Ureter (tissue), 1 donor: ENCODE measurements around the gene TLR1. TPM values are rescaled to one million over a fixed set of nuclear protein-coding genes. Genes with fewer than 3 reads are reported as not detected.
"Not testable (repeated sequence)": the region's sequence is repeated elsewhere in the genome, so short reads cannot be mapped to it uniquely, and the experiment has no call there.

ENCODE experiments used
- DNase-seq: peaks from one replicate; pipeline ENCODE4 v3.0.0-alpha.2; 2020; ENCODE audit warnings: low spot score
- total RNA-seq: library from RNA; stranded (reverse); gene quantifications from one replicate; pipeline ENCODE4 v1.2.4, GENCODE V29; 2023
- donor health status: DM: yes; HTN: yes; CAD: no.

Gene TLR1
- total RNA-seq, 1 donor from 2014 or later: 4.0 TPM

DNA sequence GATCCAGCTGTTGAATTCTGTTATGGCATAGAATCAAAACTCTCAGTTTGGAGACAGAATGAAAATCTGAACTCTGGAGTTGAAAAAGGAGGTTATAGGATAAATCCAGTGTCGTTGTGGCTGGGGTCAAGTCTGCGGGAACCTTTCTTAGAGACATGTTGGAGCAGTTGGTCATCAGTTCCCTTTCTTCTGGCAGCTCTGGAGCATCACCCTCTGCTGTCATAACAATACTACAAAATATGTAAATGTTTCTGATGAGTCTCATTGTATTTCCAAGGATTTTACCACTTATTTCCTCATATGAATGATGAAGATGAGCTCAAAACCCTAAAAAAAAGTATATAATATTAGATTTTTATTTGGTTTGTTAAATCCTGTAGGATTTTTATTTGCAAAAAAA is 29.3 kb downstream of the TLR1 start:
- no peak for DNase-seq

DNA sequence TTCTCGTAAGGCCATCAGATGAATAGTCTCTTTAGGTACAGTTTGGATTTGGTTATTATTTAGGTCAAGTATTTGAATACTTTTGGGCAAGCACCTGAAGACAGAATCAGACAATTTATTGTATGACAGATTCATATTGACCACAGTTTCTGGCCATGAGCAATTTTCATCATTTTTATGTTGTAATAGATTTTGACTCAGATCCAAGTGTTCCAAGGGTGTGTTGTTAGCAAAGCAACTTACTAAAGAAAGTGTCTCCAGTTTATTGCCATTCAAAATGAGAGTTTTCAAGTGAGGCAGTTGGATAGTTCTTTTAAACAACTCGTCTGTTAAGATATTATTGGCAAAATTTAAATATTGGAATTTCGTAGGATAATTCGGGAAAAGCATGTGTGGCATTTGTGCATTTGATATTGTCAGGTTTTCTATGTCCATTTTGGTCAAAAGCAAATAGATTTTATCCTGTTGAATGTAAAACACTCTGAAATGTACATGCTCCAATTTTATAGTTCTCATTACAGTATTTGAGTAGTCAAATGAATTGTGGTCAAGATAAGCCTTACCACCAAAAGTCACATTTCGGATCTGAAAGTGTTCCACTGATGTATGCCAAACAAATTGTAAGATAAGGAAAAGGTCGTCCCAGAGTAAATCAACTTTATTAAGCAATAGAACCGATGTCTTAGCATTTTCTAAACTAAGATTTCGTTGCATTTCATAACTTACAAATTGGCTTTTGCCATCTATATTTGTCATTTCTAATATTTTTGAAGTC is 30.2 kb downstream of the TLR1 start:
- no peak for DNase-seq

DNA sequence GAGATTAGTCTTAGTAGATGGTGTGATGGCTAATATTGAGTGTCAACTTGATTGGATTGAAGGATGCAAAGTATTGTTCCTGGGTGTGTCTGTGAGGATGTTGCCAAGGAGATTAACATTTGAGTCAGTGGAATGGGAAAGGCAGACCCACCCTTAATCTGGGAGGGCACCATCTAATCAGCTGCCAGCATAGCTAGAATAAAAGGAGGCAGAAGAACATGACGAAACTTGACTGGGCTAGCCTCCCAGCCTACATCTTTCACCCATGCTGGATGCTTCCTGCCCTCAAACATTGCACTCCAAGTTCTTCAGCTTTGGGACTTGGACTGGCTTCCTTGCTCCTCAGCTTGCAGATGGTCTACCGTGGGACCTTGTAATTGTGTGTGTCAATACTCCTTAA is 34.3 kb downstream of the TLR1 start:
- not testable (repeated sequence) for DNase-seq

DNA sequence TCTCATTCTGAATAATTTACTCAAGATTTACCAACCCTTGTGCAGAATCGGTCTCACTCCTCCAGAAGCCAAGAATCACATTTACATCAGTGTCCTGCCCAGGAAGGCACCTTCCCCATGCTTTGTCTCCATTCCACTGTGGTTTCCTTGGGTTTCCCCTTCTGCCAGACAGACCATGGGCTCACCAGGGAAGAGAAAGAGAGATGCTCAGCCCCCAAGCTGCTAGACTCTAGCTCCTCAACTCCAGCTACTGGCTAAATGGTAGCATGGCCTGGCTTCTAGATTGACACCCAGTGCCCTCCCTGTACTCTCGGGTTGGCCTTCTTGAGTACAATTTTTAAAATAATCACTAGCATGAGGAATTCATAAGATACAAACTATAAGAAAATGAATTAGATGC is 34.7 kb downstream of the TLR1 start:
- DNase-seq: no peak

DNA sequence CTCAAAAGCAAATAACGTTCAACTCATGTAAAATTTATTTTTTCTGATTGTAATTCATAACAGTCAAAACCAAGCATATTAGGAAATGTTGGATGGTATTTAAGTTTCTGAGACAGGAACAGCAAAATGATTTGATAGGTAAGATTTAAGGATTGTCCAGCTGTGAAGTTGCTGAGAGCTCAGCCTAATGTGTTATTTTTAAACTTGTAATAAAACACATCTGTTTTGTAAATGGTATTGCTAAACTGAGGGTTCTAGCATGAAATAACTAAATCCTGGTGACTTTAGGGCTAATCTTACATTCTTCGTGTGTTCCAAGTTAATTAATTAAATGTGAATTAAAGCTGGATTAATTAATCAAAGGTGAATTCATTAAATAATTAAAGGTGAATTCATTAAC is 35.1 kb downstream of the TLR1 start:
- no peak for DNase-seq

DNA sequence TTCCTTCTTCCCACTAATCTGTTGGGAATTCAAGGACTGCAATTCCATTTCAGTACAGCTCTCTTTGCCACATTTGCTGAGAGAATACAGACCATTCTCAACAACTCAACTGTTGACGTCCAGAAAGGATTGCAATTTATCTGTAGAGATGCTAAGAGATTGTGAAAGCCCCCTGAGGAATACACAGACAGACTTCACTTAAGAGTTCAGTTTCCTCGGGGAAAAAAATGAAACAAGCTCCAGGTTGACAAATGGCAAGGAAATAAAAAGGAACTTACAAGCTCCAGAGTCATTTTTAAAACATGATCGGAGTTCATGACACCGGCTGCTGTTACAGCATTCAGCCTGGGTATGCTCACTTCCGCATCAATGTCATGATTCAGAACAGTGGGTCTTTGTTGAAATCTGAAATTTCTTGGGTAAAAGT is 35.6 kb downstream of the TLR1 start:
- no peak for DNase-seq

DNA sequence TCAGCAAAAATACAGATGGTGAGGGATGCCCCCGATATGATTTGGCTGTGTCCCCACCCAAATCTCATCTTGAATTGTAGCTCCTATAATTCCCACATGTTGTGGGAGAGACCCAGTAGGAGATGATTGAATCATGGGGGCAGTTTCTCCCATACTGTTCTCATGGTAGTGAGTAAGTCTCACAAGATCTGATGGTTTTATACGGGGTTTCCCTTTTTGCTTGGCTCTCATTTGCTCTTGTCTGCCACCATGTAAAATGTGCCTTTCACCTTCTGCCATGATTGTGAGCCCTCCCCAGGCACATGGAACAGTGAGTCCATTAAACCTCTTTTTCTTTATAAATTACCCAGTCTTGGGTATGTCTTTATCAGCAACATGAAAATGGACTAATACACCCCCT is 37.7 kb downstream of the TLR1 start:
- DNase-seq: not testable (repeated sequence)

DNA sequence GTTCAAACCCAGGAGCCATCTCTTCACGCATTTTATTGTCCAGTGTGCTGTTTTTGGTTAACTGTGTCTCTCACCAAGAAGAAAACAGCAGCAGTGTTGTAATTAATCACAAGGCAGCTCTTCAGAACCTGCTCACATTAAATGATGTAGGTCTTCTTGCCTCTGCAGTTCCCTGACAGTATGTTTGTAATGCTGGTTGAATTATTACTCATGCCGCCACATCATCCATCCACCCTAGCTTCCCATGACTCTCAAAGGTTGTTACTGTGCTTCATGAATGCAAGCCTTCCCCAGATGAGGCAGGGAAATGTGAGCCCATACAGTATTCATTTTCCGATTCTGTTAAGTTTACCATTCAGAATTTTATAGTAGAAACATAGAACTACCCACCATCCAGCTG is 39.2 kb downstream of the TLR1 start:
- no peak for DNase-seq

DNA sequence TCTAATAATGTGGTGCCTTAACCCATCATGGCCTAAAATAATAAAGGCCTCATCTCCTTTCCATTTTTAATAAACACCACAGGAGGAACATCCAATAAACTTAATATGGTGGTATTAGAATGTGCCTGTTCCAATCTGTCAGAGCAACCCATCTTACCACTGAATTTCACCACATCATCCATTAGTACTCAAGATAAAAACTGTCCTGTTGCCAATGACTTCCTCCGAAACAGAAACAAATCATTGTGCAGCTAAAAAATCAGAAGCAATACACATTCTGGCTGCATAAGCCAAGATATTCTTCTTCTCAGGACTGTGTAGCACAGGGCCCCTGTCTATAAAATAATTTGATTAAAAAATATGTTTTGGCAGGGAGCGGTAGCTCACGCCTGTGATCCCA is 40.3 kb downstream of the TLR1 start:
- DNase-seq: no peak

DNA sequence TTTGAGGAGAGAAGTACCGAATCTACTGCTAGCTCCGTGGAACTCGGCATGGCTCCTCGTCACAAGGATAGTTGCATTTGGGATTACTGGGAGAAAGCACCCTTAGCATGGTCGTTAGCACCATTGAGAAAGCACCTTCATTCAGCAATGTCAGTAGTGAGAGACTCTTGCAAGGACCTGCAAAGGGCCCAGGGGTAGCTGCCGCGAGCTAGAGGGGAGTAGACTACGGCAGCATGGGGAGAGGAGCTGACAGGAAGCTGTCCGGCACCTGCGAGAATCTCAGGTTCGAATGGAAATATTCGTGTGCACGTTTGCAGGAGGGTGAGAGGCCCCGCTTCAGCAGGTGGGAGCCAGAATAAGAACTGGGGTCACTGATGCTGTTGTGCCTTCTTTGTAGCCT is 42.0 kb downstream of the TLR1 start:
- no peak for DNase-seq

DNA sequence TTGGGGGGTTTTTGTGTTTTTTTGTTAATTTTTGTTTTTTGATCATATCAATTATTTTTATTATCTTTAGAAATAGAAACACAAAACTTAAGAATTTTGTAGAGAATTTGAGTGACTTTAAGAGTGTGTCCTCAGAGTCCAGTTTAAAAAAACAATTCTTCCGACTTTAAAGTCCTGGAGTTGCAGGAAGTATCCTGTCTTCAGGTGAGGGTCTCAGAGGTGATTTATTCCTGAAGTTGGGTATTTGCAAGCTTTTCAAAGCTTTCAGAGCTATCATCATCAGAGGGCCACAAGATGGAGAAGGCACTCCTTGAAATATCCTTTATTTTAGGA is 44.8 kb downstream of the TLR1 start:
- no peak for DNase-seq

DNA sequence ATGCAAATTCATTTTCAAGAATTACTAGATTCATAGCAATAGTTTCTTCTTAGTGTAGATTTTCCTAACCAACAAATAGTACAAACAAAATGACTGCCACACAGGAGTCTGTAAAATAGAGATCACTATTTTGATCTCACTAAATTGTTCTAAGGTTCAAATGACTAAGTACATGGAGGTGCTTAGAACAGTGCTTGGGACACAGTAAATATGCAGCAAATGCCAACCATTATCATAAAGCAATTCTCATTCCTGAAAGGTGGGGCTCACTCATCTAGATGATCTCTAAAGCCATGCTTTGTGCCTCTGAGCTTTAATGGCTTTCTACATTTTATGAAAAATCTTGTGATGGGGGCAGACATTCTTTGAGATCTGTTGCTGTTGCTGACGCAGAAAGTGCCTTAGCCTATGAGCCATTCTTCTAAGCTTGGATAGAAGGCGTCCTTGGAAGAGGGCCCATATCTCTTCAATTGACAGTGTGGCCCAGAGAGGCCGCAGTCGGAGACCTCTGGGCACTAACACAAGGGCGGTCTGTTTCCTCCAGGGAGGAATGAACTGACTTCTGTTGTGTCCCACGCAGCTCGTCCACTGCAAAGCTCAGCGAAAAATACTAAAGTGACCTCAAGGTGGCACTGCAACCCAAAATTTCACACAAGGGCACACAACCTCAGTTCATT is 45.3 kb downstream of the TLR1 start:
- DNase-seq: peak; percentile 68

DNA sequence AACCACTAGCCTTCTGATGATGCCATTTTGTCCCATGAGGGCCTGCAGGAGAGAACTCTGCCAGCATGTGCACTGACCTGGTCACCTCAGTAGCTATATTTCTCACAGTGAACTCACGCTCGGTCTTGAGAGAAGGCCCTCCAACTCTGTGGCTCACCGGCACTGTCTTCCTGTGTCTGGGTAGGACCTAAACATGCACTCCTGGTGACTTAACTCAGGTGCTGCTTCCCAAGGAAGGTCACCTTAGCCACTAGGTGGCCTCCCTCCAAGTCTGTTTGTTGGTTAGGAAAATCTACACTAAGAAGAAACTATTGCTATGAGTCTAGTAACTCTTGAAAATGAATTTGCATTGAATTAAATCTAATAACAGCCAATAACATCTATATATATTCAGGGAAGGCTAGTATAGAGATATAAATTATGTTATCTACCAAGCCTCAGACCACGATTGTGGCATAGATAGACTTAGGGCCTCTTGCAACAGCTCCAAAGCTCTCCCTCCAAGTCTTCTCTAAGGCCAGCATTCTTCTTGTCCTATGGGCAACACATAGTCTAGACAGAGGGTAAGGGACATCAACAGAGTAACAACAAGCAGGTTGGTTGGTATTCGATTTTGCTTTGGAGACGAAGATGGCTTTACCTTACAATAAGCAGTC is 46.5 kb downstream of the TLR1 start:
- no peak for DNase-seq

DNA sequence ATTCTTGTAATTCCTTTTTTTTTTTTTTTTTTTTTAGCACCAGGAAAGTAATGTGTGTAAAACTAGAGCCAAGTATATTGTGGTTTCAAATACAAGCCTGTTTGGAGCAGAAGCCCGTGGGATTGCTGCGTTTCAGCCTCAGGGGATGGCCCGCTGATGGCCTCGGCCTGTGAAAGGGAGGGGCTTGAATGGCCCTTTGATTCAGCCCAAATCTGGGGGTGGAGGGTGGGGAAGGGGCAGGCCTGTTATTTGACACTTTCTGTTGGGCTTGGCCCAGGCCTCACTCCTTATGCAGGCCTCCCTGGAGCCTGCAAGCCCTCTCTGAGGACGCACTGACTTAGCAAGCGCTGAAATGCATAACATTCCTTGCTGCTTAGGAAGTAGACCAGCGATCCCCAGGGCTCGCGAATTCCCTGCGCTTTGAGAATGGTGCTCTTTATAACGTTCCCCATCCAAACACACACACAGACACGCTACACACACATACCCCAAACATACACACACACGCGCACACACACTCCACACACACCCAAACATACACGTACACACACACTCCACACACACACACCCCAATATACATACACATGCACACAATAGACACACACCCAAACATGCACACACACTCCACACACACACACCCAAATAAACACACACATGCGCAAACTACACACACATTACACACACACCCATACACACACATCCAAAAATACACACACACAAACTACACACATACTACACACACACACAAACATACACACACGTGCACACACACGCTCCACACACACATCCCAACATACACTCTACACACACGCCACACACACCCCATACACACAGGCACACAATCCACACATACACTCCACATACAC is 51.4 kb downstream of the TLR1 start:
- DNase-seq: peak; percentile 80

DNA sequence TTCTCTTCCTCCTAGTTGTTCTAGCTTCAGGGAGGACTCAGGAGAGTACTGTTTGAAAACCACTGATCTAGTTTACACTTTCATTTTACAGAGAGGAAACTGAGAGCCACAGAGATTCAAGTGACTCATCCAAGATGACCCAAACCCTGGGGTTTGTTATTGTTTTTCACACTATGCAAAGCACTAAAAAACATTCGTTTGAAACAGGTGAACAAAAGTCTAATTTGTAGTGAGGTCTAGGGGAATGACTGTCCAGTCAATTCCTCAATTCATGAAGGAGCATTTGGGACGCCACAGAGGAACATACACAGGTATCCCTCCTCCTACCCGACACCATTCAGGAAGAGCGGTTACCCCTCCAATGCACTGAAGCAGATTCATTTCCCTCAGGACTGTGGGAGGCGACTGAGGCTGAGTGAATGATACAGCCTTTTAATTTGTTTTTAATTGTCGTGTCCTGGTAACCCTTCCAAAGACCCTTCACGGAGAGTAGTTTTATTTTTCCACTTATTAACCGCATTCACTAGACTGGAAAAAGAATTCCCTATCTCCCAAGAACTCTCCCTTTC is 52.1 kb downstream of the TLR1 start:
- DNase-seq: no peak

DNA sequence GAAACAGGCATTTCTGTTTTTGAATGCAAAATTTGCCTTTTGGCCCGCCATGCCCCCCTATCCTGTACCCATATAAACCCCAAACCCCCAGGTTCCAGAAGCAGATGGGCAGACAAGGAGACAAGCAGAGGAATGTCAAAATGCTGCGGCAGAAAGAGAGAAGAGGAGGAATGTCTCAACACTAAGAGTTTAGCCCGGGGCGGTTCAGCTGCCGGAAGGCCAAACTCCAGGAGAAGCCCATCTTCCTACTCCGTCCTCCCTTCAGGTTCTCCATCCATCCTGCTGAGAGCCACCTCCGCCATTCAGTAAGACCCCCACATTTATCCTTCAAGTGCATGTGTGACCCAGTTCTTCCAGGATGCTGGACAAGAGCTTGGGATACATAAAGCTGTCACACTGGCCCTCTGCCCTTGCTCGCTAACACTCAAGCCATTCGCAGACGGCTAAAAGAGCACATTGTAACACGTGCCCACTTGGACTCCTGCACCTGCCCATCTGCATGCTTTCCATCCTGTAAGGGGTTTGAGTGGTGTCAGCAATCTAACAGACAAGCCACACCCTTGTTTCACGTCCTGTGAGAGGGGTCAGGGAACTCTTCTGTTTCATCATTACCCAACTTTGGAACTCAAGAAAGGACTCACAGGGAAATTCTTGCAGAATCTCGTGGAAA is 53.1 kb downstream of the TLR1 start:
- no peak for DNase-seq

DNA sequence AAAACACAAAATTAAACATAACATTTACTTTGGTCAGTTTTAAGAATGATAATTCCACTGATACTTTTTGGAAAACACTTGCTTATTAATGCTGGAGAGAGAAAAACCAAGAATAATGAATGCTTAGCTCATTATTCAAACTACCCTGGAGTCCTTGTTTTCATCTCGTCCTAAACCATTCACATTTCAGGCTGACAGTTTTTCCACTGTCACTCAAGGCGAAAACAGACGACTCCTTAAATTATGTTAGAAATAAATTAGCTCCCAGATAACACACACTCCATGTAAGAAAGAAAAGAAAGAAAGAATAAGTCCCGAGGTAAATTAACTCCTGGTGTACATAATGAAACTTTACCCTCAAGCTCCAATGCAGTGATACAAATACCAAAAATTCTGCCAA is 55.3 kb downstream of the TLR1 start:
- no peak for DNase-seq

DNA sequence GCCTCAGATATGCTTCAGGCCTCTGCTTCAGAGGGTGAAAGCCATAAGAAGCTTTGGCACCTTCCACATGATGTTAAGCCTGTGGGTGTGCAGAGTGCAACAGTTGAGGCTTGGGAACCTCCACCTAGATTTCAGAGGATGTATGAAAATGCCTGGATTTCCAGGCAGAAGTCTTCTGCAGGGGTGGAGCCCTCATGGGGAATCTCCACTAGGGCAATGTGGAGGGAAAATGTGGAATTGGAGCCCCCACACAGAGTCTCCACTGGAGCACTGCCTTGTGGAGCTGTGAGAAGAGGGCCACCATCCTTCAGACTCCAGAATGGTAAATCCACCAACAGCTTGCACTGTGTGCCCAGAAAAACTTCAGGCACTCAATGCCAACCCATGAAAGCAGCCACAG is 57.0 kb downstream of the TLR1 start:
- DNase-seq: no peak
